Fibroblast of mammary gland (primary cell): ENCODE results near the gene ORC4.

Experiments used
- DNase-seq: peaks from one replicate; pipeline ENCODE4 v3.0.0-alpha.2; 2010; ENCODE audit warnings: low read depth
- H3K4me3 ChIP-seq: 2 replicates; pipeline ENCODE4 v1.5.1; 2011; ENCODE audit warnings: low read depth, mild to moderate bottlenecking, low read length, moderate library complexity; ENCODE audit not compliant: control insufficient read depth
- CTCF ChIP-seq: conservative IDR thresholded peaks from 2 replicates; pipeline ENCODE4 v1.5.1; 2011; ENCODE audit warnings: low read depth, low read length, inconsistent platforms; ENCODE audit not compliant: control insufficient read depth, insufficient read depth

Gene ORC4

DNA sequence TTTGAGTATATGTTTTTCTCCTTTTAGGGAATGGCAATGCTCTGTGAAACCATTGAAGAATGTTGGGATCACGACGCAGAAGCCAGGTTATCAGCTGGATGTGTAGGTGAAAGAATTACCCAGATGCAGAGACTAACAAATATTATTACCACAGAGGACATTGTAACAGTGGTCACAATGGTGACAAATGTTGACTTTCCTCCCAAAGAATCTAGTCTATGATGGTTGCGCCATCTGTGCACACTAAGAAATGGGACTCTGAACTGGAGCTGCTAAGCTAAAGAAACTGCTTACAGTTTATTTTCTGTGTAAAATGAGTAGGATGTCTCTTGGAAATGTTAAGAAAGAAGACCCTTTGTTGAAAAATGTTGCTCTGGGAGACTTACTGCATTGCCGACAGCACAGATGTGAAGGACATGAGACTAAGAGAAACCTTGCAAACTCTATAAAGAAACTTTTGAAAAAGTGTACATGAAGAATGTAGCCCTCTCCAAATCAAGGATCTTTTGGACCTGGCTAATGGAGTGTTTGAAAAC, 93.4 kb downstream of the ORC4 start:
- TF ChIP-seq CTCF: no peak
- H3K4me3 ChIP-seq: no peak overlapping the region
- no peak for DNase-seq

DNA sequence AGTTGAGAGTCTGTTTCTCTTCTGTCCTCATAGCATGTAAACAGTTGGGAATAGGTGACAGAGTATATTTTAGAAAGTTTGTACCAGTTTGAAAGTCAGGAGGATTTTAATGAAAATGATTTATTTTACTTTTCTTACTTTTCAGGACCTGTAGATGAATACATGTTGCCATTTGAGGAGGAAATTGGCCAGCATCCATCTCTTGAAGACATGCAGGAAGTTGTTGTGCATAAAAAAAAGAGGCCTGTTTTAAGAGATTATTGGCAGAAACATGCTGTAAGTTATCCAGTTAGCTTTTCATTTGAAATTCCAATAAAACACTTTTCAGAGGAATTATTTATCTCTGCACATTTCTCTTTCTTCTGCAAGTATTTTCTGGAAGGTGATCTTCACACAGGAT, 94.7 kb downstream of the ORC4 start:
- peak; percentile 12 for DNase-seq
- no peak for TF ChIP-seq CTCF
- H3K4me3 ChIP-seq: no peak overlapping the region

GRCh38 chr2:147924647-147925046, 95.9 kb downstream of the ORC4 start:
- H3K4me3 ChIP-seq: no peak overlapping the region
- no peak for TF ChIP-seq CTCF
- DNase-seq: no peak

DNA sequence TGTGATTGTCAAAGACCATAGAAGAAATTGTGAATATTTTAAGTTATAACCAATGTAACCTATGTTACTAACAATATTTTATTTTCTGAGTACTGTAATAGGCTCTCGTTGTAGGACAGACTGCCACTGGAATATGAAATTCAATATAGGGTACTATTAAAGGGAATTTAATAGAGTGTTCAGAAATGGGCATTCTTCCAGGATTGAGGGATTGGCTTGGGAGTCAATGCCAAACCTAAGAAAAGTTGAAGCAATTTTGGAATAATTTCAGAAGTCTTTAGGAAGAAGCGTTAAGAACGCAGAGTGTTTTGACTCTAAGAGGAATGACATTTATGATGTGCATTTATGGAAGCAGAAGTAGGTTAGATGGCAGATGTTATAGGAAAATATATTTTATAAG, 96.7 kb downstream of the ORC4 start:
- H3K4me3 ChIP-seq: no peak overlapping the region
- no peak for DNase-seq
- TF ChIP-seq CTCF: no peak

DNA sequence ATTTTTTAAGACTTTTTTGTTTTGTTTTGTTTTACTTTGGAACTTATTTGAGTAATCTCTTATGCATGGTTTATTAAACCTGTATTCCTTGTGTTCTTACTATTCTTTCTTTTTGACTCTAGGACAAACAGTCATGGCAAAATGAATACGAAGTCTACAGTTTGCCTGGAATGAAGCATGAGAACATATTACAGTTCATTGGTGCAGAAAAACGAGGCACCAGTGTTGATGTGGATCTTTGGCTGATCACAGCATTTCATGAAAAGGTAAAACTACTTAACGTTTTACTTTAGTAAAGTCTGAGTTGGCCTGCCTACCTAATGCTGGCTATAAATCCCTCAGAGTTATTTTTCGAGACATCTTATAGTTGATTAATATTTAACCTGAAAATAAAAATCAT, 103.4 kb downstream of the ORC4 start:
- no peak overlapping the region for H3K4me3 ChIP-seq
- DNase-seq: no peak
- TF ChIP-seq CTCF: no peak

GRCh38 chr2:147916723-147917122, 103.8 kb downstream of the ORC4 start:
- DNase-seq: no peak
- no peak overlapping the region for H3K4me3 ChIP-seq
- no peak for TF ChIP-seq CTCF

- no peak for TF ChIP-seq CTCF
- DNase-seq: no peak
These were observed 104.5 kb downstream of the ORC4 start for GRCh38 chr2:147916067-147916466.

More at GRCh38 chr2:147916067-147916466, 104.5 kb downstream of the ORC4 start:
- H3K4me3 ChIP-seq: no peak overlapping the region
